Epithelial cell of umbilical artery (primary cell): ENCODE measurements around the gene NAV1. TPM values are rescaled to one million over a fixed set of nuclear protein-coding genes. Genes with fewer than 3 reads are reported as not detected.

Experiments used
- total RNA-seq: library from RNA; depleted of rRNA; stranded (reverse); fragments of >200 nt; gene quantifications from 2 replicates; pipeline ENCODE4 v1.2.3, GENCODE V29; 2014

Gene NAV1, protein sequence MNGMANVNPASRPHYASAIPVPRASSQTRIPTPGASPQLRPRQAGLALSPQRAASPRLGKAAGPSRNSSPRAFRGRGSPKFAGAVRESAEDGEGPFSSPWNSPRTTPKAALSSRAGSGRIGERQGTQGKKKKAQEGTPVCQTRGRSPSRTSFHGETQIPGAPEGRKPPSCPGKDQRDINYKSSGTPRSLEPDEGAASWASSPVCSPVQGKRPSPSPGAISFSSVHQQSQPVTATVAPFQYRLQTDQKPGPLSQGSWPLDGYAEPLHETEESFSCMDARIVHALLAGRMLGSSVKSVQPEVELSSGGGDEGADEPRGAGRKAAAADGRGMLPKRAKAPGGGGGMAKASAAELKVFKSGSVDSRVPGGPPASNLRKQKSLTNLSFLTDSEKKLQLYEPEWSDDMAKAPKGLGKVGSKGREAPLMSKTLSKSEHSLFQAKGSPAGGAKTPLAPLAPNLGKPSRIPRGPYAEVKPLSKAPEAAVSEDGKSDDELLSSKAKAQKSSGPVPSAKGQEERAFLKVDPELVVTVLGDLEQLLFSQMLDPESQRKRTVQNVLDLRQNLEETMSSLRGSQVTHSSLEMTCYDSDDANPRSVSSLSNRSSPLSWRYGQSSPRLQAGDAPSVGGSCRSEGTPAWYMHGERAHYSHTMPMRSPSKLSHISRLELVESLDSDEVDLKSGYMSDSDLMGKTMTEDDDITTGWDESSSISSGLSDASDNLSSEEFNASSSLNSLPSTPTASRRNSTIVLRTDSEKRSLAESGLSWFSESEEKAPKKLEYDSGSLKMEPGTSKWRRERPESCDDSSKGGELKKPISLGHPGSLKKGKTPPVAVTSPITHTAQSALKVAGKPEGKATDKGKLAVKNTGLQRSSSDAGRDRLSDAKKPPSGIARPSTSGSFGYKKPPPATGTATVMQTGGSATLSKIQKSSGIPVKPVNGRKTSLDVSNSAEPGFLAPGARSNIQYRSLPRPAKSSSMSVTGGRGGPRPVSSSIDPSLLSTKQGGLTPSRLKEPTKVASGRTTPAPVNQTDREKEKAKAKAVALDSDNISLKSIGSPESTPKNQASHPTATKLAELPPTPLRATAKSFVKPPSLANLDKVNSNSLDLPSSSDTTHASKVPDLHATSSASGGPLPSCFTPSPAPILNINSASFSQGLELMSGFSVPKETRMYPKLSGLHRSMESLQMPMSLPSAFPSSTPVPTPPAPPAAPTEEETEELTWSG (N-terminal part only)
- 12.6 and 14.9 TPM in 2 replicates for total RNA-seq

DNA sequence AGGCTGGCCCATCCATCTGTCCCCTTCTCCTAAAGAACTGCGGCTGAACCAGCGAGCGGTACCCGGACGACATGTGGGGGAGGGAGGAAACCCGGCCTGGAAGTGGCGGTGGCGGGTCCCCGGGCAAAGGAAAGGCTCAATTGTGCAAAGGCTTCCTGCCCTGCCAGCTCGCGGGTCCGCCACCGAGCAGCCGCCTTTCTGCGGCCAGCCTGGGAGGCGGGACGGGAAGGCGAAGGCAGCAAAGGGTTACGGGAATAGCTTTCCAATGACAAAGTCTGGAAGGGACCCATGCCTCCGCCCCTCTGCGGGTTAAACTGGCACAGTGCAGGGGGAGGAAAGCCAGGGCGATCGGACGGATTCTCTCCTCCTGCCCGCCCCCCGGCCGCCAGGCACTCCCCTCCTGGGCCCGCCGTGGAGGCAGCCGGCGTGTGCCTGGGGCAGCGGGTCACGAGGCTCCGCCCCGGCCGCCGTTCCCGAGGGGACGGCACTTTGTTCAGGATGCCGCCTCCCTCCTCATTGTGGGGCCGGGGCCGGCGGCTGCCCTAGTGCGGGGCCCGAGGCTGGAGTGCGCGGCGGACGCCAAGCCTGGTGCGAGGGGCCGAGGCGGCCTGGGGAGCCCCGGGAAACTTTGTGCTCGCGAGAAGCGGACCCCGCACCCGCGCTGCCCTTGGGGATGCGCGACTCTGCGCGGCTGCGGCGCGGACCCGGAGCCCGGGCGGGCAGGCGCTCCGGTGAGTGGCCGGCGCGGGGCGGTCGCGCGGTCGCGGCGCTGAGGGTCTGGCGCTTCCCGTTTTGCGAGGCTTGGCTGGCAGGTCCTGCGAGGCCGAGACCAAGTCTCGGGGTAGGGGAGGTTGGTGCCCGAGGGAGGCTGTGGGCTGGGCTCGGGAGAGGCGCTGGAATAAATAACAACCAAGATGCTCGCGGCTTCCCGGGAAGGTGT, at the start of gene NAV1:
Gene NAV1, plus strand, starts transcription at position 516 of the 940 bp plus-strand sequence. CDS start 83,758 bp downstream, outside the sequence.

DNA sequence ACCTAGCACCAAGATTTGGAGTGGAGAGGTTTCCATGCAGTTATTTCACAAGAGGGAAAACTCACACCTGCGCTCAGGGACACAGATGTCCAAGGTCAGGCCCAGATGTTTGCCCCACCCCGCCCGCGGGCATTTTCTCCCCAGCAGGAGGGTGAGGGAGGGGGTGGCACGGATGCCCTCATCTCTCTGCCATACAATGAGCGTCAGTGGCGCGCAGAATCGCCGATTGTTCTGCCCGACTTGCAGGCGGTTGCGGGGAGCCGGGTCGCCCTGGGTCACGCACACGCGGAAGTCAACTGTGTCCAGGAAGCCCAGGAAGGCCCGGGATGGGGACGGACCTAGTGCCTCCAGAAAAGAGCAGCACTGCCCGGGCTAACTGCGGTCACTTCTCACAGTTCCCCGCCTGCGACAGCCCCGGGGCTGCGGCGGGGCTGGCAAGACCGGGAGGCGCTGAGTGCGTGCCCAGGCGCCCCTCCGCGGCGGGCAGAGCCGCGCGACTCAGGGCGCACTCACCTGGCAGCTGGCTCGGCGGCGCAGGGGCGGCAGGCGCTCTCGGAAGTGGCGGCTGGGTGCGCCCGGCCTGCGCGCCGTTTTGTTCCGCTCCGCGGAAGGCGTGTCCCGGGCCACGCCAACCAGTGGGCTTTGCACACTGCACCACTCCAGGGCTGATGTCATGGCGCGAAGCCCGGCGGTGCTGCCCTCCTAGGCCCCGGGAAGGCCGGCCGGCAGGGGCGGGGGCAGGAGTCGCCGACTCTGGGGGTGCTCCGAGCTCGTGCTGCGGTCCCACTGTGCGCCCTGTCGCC, 32.2 kb upstream of the NAV1 start, which contains the start of gene CSRP1:
Gene CSRP1, minus strand, starts transcription at position 567 of the 803 bp plus-strand sequence. CDS start 10,820 bp downstream, outside the sequence.

Other genes with a start within 250 kb of the NAV1 start
- gene TNNT2, start 161.4 kb upstream of the NAV1 start, total RNA-seq: not detected in 2 replicates
- gene LAD1, start 139.8 kb upstream of the NAV1 start, total RNA-seq: not detected in 2 replicates
- not detected in 2 replicates for gene TNNI1, start 117.4 kb upstream of the NAV1 start, total RNA-seq
- 31.9 and 38.0 TPM in 2 replicates for gene PHLDA3, start 69.9 kb upstream of the NAV1 start, total RNA-seq
- 688 and 952 TPM in 2 replicates for gene CSRP1, start 32.0 kb upstream of the NAV1 start, total RNA-seq